NCI-H2196 (cell line): ENCODE results near the gene RNU5B-1.
A peak's percentile ranks its signal among the peaks of the same experiment; 100 is the strongest.

Experiments used
- DNase-seq: peaks from one replicate; lab custom pipeline; 2025; ENCODE audit not compliant: unreplicated experiment; lab: John Stamatoyannopoulos, UW

RNU5B-1 gene

GRCh38 chr15:65287520-65287855 lies 17.0 kb upstream of the RNU5B-1 start:
- no peak for DNase-seq

DNA sequence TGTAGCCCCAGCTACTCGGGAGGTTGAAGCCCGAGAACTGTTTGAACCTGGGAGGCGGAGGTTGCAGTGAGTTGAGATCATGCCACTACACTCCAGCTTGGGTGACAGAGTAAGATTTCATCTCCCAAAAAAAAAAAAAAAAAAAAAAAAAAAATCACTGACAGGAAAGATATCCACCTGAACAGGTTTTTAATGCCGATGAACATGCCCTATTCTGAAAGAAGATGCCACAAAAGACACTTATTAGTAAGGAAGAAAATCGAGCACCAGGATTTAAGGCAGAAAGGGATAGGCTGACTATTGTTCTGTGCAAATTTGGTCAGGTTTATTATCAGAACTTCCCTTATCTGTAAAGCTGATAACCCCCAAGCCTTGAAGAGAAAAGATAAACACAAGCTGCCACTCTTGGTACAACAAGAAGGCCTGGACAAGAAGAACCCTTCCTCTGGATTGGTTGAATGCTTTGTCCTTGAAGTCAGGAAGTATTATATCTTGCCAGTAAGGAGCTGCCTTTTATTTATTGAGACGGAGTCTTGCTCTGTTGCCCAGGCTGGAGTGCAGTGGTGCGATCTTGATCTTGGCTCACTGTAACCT lies 15.1 kb upstream of the RNU5B-1 start:
- DNase-seq: no peak

DNA sequence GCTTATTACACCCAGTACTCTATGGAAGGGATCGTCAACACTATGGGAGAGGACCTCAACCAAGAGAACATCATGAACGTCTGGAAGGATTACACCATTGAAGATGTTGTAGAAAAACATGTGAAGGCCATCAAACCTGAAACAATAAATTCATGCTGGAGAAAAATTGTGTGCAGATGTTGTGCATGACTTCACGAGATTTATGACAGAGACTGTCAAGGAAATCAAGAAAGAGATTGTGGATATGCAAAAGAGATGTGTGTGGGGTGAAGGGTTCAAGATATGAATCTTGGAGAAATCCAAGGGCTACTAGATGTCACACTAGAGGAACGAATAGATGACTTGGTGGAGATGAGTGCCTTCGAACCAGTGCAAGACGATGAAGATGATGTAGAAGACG lies 14.2 kb upstream of the RNU5B-1 start:
- no peak for DNase-seq

DNA sequence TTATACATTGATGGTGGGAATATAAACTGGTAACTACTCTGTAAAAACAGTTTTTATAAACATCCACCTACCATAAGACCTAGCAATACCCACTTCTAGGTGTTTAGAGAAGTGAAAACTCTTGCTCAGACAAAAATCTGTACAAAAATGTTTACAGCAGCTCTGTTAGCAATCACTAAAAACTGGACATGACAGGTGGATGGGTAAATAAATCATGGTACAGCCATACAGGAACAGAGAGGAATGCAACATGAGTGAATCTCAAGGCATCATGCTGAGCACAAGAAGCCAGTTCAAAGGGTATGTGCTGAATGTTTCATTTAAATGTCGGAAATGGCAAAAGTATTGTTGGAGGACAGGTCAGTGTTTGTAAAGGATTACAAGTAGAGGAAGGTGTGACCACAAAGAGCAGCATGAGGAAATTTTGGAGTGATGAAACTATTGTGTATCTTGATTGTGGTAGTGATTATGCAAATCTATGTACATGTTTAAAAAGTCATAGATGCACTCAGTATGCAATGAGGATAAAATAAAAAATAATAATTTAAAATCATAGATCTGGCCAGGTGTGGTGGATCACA lies 11.4 kb upstream of the RNU5B-1 start:
- no peak for DNase-seq

GRCh38 chr15:65298731-65299130 lies 5.7 kb upstream of the RNU5B-1 start:
- no peak for DNase-seq

DNA sequence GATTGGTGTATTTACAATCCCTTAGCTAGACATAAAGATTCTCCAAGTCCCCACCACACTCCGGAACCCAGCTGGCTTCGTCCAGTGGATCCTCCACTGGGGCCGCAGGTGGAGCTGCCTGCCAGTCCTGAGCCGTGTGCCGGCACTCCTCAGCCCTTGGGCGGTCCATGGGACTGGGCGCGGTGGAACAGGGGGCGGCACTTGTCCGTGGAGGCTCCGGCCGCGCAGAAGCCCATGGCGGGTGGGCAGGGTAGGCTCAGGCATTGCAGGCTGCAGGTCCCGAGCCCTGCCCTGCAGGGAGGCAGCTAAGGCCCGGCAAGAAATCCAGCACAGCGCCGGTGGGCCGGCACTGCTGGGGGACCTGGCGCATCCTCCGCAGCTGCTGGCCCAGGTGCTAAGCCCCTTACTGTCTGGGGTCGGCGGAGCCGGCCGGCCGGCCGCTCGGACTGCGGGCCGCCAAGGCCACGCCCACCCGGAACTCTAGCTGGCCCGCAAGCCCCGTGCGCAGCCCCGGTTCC lies 3.5 kb upstream of the RNU5B-1 start:
- DNase-seq: no peak

DNA sequence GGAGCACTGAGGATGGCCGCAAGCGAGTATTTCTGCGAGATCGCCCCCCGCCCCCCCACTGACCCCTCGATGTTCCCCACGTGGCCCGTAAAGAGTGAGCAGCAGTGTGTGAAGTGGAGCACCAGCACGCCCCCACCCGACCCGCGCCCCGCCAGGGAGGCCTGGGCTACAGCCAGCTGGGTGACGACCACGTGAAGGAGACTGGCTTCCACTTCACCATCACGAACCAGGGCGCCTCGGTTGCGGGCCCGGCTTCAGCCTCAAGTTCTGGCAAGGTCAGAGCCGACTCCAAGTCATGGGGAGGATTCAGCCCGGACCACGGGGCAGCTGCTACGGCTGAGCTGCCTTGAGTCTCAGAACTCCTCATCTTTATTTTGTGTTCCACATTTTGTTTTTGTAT lies 2.4 kb upstream of the RNU5B-1 start:
- no peak for DNase-seq

- DNase-seq: peak; percentile 29
Observed at GRCh38 chr15:65303687-65304380, 643 bp upstream of the RNU5B-1 start.

GRCh38 chr15:65305150-65305758 lies 777 bp downstream of the RNU5B-1 start:
- DNase-seq: peak; percentile 39

GRCh38 chr15:65305776-65306175 lies 1.3 kb downstream of the RNU5B-1 start:
- DNase-seq: no peak

- no peak for DNase-seq
Observed at GRCh38 chr15:65306551-65306950, 2.1 kb downstream of the RNU5B-1 start.

DNA sequence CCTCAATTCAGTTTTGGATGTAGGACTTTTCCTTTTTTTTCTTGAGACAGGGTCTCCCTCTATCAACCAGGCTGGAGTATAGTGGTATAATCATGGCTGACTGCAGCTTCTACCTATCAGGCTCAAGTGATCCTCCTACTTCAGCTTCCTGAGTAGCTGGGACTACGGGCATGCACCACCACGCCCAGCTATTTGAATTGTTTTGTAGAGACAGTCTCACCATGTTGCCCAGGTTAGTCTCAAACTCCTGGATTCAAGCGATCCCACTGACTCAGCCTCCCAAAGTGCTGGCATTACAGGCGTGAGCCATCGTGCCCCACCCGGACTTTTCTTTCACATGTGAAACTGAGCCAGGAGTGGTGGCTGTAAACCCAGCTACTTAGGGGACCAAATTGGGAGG lies 3.5 kb downstream of the RNU5B-1 start:
- DNase-seq: no peak

DNA sequence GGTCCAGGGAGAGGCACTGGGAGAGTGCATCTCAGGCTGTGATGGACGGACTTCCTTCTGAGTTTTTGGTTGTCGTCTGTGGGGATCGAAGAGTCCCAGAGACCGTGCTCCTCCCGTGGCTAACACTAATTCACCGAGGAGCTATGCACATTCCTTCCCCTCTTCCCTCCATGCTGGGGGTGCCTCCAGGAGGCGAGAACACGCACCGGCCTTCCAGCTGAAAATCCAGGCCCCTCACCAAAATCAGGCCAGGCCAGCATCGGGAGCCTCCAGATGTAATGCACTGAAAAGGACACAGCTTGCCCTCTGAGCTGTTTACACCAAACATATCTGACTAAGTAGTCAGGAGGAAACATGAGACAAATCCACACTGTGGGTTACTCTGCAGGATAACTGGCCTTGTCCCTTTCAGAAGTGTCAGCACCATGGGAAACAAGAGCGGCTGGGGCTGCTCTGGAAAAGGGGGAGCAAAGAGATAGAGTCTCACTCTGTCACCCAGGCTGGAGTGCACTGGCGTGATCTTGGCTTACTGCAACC lies 5.5 kb downstream of the RNU5B-1 start:
- no peak for DNase-seq

- DNase-seq: no peak
Observed at GRCh38 chr15:65310431-65311137, 6.1 kb downstream of the RNU5B-1 start.

- DNase-seq: no peak
Observed at GRCh38 chr15:65311760-65312159, 7.3 kb downstream of the RNU5B-1 start.

GRCh38 chr15:65312400-65312916 lies 8.0 kb downstream of the RNU5B-1 start:
- DNase-seq: no peak

- peak; percentile 56 for DNase-seq
Observed at GRCh38 chr15:65318870-65319356, 14.4 kb downstream of the RNU5B-1 start.

GRCh38 chr15:65323071-65323511 lies 18.6 kb downstream of the RNU5B-1 start:
- peak; percentile 67 for DNase-seq

- peak; percentile 48 for DNase-seq
Observed at GRCh38 chr15:65326117-65326526, 21.6 kb downstream of the RNU5B-1 start.

- DNase-seq: no peak
Observed at GRCh38 chr15:65326818-65327217, 22.3 kb downstream of the RNU5B-1 start.
